Testis (tissue), 2 donors: ENCODE measurements around the gene DHRS3.

Experiments
- CTCF ChIP-seq, 3 experiments: fragments of 450-650 bp in 2 of 3; fragments of 200-600 bp in 1 of 3; sonication (generic) in 1 of 3; IDR thresholded peaks; one replicate each; pipeline ENCODE4 v1.5.1; 2016 to 2019; ENCODE audit warnings: antibody characterized with exemption in 3 of 3, mild to moderate bottlenecking in 2 of 3, moderate library complexity in 1 of 3
- POLR2A ChIP-seq: fragments of 450-650 bp; IDR thresholded peaks from one replicate; pipeline ENCODE4 v1.6.1; 2017; ENCODE audit warnings: antibody characterized with exemption, mild to moderate bottlenecking, moderate library complexity

DNA sequence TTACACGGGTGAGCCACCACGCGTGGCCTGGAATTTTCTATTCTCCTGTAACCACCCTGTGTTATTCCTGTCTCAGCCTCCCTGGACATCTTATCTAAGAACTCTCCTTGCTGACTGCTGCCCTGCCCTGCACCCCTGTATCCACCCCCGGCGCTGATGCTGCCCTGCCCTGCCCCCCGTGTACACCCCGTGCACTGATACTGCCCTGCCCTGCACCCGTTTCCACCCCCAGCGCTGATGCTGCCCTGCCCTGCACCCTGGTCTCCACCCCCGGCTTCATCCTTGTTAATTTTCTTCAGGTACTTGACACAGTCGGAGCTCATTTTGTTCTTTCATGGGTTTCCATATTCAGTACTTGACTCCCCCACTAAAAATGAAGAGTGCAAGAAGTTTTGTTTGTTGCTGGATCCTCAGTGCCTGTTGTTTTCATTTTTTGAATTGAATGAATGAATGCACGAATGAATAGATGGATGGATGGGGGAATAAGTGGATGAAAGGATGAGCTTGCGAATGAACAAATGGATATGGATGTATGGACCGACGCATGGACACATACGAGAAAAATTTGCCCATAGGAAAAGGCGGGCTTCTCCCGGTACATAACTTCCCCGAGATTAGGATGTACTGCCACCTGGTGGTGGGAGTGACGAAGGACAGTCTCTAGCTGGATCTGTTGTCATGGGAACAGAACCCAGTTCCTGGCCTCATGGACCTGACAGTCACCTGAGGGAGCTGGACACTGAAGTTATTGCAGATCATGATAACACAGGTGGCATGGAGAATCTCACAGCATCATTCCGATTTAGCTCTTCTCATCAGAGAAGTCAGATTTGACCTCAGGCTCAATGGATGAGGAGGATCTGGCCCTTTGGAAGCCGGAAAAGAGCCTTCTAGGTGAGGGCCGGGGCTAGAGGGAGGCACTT, 40.8 kb upstream of the DHRS3 start:
- TF ChIP-seq CTCF (IDR thresholded peaks at IDR 0.05) (peak; percentile 90 to 97 (median 93)), POLR2A (no peak)
